Endothelial cell of umbilical vein (primary cell): Measurements from ENCODE around the gene CDHR4. TPM values are rescaled to one million over a fixed set of nuclear protein-coding genes. Genes with fewer than 3 reads are reported as not detected.

Experiments used
- BruUV-seq: library from RNA; stranded (reverse); fragments of 400-500 nt; replicated peaks from 2 replicates; lab custom pipeline; 2021; lab: Mats Ljungman, UMichigan
- CTCF ChIA-PET: fragments of 300-600, 350-600 bp; sonication (Branson Sonifier 250); formaldehyde crosslinking; loops from one replicate; lab custom pipeline; 2021; ENCODE audit warnings: antibody characterized with exemption, inconsistent platforms; lab: Charles Lee
- POLR2A ChIA-PET: fragments of 300-600, 350-600 bp; sonication (Branson Sonifier 250); formaldehyde crosslinking; loops from one replicate; lab custom pipeline; 2021; ENCODE audit warnings: antibody characterized with exemption, inconsistent platforms; lab: Charles Lee
- DNase-seq: peaks from one replicate; pipeline ENCODE4 v3.0.0-alpha.2; 2011; ENCODE audit warnings: low read depth, low spot score
- FAIRE-seq: peaks from 2 replicates; lab custom pipeline; 2011; peaks lifted over from hg19 to GRCh38; lab: Jason Lieb, UNC
- H2AFZ ChIP-seq: 2 replicates; pipeline ENCODE4 v1.6.0; 2012; ENCODE audit warnings: low read depth, low read length, control low read depth, inconsistent platforms
- H3K27ac ChIP-seq: 2 replicates; pipeline ENCODE4 v1.5.1; 2011; ENCODE audit warnings: low read depth, mild to moderate bottlenecking, control low read depth, low read length, moderate library complexity; ENCODE audit not compliant: insufficient read depth
- H3K27me3 ChIP-seq, 2 experiments: 2 replicates each; pipeline versions ENCODE4 v1.6.0 to v1.6.1; 2011; ENCODE audit warnings: low read length in 2 of 2, mixed read lengths in 1 of 2; ENCODE audit not compliant: control insufficient read depth in 2 of 2, insufficient read depth in 2 of 2
- H3K36me3 ChIP-seq, 2 experiments: 2 replicates in 1 of 2; 3 replicates in 1 of 2; pipeline ENCODE4 v1.5.1; 2011; ENCODE audit warnings: low read length in 2 of 2, mild to moderate bottlenecking in 1 of 2, moderate library complexity in 1 of 2; ENCODE audit not compliant: control insufficient read depth in 2 of 2, insufficient read depth in 2 of 2; ENCODE audit errors: extremely low read depth in 1 of 2
- H3K4me1 ChIP-seq: 3 replicates; pipeline ENCODE4 v1.5.1; 2011; ENCODE audit warnings: mild to moderate bottlenecking, low read length; ENCODE audit not compliant: control insufficient read depth, insufficient read depth; ENCODE audit errors: extremely low read depth
- H3K4me2 ChIP-seq: 2 replicates; pipeline ENCODE4 v1.6.1; 2011; ENCODE audit warnings: low read length, control low read depth, mixed read lengths; ENCODE audit not compliant: insufficient read depth
- H3K4me3 ChIP-seq, 3 experiments: fragments of 200-600 bp in 1 of 3; sonication (generic), shearing (Covaris generic) in 1 of 3; replicated peaks in 1 of 3; 2 replicates each; pipeline ENCODE4 v1.5.1; 2011 to 2016; ENCODE audit warnings: control low read depth in 3 of 3, low read length in 3 of 3, mild to moderate bottlenecking in 2 of 3, inconsistent platforms in 1 of 3, low read depth in 1 of 3, moderate library complexity in 1 of 3; ENCODE audit not compliant: insufficient read depth in 1 of 3
- H3K79me2 ChIP-seq: 2 replicates; pipeline ENCODE4 v1.6.0; 2012; ENCODE audit warnings: low read length, inconsistent platforms; ENCODE audit not compliant: control insufficient read depth, insufficient read depth
- H3K9ac ChIP-seq: replicated peaks from 2 replicates; pipeline ENCODE3; 2011; ENCODE audit warnings: low read length, control low read depth; ENCODE audit not compliant: insufficient read depth; ENCODE audit errors: extremely low read depth
- H3K9me1 ChIP-seq: replicated peaks from 3 replicates; pipeline ENCODE4 v1.6.0; 2011; ENCODE audit warnings: mild to moderate bottlenecking, low read length; ENCODE audit not compliant: control insufficient read depth, insufficient read depth; ENCODE audit errors: extremely low read depth
- H3K9me3 ChIP-seq: replicated peaks from 2 replicates; pipeline ENCODE4 v1.5.1; 2012; ENCODE audit warnings: low read length, inconsistent platforms; ENCODE audit not compliant: control insufficient read depth, insufficient read depth
- H4K20me1 ChIP-seq: replicated peaks from 2 replicates; pipeline ENCODE3; 2011; ENCODE audit warnings: mild to moderate bottlenecking, low read length; ENCODE audit not compliant: control insufficient read depth, insufficient read depth; ENCODE audit errors: extremely low read depth
- EZH2 ChIP-seq: IDR thresholded peaks from 2 replicates; pipeline ENCODE4 v1.6.1; 2012; ENCODE audit warnings: borderline replicate concordance, low read depth, mild to moderate bottlenecking, moderate library complexity, low read length, inconsistent platforms; ENCODE audit not compliant: severe bottlenecking
- FOS ChIP-seq: IDR thresholded peaks from 2 replicates; pipeline ENCODE4 v1.6.1; 2011; ENCODE audit warnings: mild to moderate bottlenecking, low read length, moderate library complexity, borderline replicate concordance; ENCODE audit not compliant: insufficient read depth
- GATA2 ChIP-seq: IDR thresholded peaks from 2 replicates; pipeline ENCODE4 v1.7.0; 2011; ENCODE audit warnings: low read depth, mild to moderate bottlenecking, moderate library complexity, mixed read lengths, low read length; ENCODE audit not compliant: insufficient read length, insufficient read depth
- JUN ChIP-seq: IDR thresholded peaks from 2 replicates; pipeline ENCODE4 v1.6.1; 2011; ENCODE audit warnings: borderline replicate concordance, low read depth; ENCODE audit not compliant: insufficient read length, insufficient read depth
- MYC ChIP-seq: IDR thresholded peaks from one replicate; pipeline ENCODE4 v1.6.1; 2011; ENCODE audit warnings: mild to moderate bottlenecking, low read depth, low read length
- POLR2A ChIP-seq: IDR thresholded peaks from 2 replicates; pipeline ENCODE4 v1.6.1; 2012; ENCODE audit warnings: low read depth, mild to moderate bottlenecking, control low read depth, low read length
- POLR2AphosphoS5 ChIP-seq: IDR thresholded peaks from 2 replicates; pipeline ENCODE4 v1.6.1; 2012; ENCODE audit warnings: low read depth, mild to moderate bottlenecking, control low read depth, low read length, moderate library complexity; ENCODE audit not compliant: insufficient read depth
- dilution Hi-C: fragments of 300-500 bp; cut with MboI; formaldehyde crosslinking; loops from one replicate; pipeline ENCODE4 v1.15.0; 2019; ENCODE audit warnings: low sequenced_read_pairs; ENCODE audit not compliant: extremely low pct_ligation_motif_present
- intact Hi-C: fragments of 100-400 bp; cut with micrococcal nuclease; formaldehyde crosslinking; loops from one replicate; pipeline ENCODE4 v1.10.0; 2022
- polyA plus RNA-seq, 4 experiments: library from polyadenylated mRNA; depleted of rRNA in 3 of 4; stranded (reverse) in 3 of 4; unstranded in 1 of 4; fragments of >200 nt; gene quantifications; 2 replicates each; pipeline versions ENCODE4 v1.2.1 to v1.2.3, GENCODE V29; 2011 to 2012; ENCODE audit warnings: missing spikeins in 1 of 4
- total RNA-seq: library from RNA; stranded (reverse); gene quantifications from 2 replicates; pipeline ENCODE4 v1.2.3, GENCODE V29; 2021
- TF ChIP-seq, protein P1 (sequence below), 2 donors: IDR thresholded peaks; 1 replicate in 1 of 2; 2 replicates in 1 of 2; pipeline ENCODE4 v1.5.1; 2011; ENCODE audit warnings: low read length in 2 of 2, mild to moderate bottlenecking in 2 of 2, moderate library complexity in 2 of 2, control low read depth in 1 of 2, inconsistent platforms in 1 of 2, low read depth in 1 of 2; ENCODE audit not compliant: insufficient read depth in 1 of 2; ENCODE audit errors: extremely low read depth in 1 of 2
- TF ChIP-seq, protein P2 (sequence below): IDR thresholded peaks from 2 replicates; pipeline ENCODE4 v1.6.1; 2011; ENCODE audit not compliant: insufficient read depth, insufficient read length

Gene CDHR4
- total and polyA plus RNA-seq, 2 donors (not counting 3 experiments of a cell fraction or from before 2014, with no cell fraction given): 0.19 TPM; not detected in 1

DNA sequence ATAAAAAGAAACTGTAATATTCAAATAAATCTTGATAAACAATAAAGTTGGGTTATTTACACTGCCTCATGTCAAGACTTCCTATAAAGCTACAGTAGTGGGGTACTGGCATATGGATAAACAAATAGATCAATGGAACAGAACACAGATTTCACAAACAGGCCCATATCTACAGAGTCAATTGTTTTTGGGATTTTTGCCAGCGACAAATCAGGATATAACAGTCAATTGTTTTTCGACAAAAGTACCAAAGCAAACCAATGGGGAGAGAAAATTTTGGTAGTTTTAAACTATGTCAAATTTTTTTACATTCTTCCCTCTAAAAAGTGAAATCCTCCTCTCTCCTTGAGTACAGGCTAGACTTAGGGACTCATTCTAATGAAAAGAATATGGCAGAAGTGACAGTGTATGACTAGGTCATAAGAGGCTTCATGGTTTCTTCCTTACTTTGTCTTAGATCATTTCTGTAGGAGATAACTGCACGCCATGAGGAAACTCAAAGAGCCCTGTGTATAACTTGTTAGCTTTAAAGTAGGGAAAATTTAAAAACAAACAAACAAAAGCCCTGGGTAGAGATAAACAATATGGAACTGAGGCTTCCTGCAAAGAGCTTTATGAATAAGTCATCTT lies 30.3 kb downstream of the CDHR4 start:
- no peak overlapping the region for H3K4me3 ChIP-seq
- POLR2A ChIA-PET: interaction anchor here (0.6 kb wide), 2 partner anchors 48 to 1262 kb away, joined by 4 to 6 read pairs; no protein-coding TSS in a partner anchor
- intact Hi-C loops (no loop called here), dilution Hi-C loops (no loop called here)
- no peak overlapping the region for H2AFZ ChIP-seq
- CTCF ChIA-PET: interaction anchor here (0.9 to 1.7 kb wide), 2 partner anchors 12 to 21 kb away, joined by 3 to 9 read pairs; no protein-coding TSS in a partner anchor
- DNase-seq (no peak), FAIRE-seq (no peak)
- peaks cover 6% of the 10 kb centered on the region for H4K20me1 ChIP-seq
- no peaks in the 10 kb centered on the region for H3K27me3 ChIP-seq
- no TSS peak for BruUV-seq
- no peak overlapping the region for H3K4me2 ChIP-seq
- no peaks in the 10 kb centered on the region for H3K9me3 ChIP-seq
- peaks cover 84% of the 10 kb centered on the region for H3K79me2 ChIP-seq
- no peaks in the 10 kb centered on the region for H3K9me1 ChIP-seq
- no peak overlapping the region for H3K27ac ChIP-seq
- no peak overlapping the region for H3K9ac ChIP-seq
- no peaks in the 10 kb centered on the region for H3K36me3 ChIP-seq
- no peaks in the 10 kb centered on the region for H3K4me1 ChIP-seq
- TF ChIP-seq GATA2: no peak
- TF ChIP-seq, protein P1, sequence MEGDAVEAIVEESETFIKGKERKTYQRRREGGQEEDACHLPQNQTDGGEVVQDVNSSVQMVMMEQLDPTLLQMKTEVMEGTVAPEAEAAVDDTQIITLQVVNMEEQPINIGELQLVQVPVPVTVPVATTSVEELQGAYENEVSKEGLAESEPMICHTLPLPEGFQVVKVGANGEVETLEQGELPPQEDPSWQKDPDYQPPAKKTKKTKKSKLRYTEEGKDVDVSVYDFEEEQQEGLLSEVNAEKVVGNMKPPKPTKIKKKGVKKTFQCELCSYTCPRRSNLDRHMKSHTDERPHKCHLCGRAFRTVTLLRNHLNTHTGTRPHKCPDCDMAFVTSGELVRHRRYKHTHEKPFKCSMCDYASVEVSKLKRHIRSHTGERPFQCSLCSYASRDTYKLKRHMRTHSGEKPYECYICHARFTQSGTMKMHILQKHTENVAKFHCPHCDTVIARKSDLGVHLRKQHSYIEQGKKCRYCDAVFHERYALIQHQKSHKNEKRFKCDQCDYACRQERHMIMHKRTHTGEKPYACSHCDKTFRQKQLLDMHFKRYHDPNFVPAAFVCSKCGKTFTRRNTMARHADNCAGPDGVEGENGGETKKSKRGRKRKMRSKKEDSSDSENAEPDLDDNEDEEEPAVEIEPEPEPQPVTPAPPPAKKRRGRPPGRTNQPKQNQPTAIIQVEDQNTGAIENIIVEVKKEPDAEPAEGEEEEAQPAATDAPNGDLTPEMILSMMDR (IDR thresholded peaks at IDR 0.05; ENCODE audit: extremely low read depth in 1 of 2, insufficient read depth in 1 of 2, low read depth in 1 of 2, low read length in 2 of 2): no peak
- TF ChIP-seq, protein P2, sequence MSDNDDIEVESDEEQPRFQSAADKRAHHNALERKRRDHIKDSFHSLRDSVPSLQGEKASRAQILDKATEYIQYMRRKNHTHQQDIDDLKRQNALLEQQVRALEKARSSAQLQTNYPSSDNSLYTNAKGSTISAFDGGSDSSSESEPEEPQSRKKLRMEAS: no peak
- TF ChIP-seq EZH2: no peak
- TF ChIP-seq MYC: no peak
- no peak for TF ChIP-seq POLR2AphosphoS5
- no peak for TF ChIP-seq JUN
- no peak for TF ChIP-seq POLR2A
- TF ChIP-seq FOS: no peak
